GM21528 (cell line): ENCODE measurements around the gene TCF7.
A peak's percentile ranks its signal among the peaks of the same experiment; 100 is the strongest.

Source experiments
- ATAC-seq: cut with Tn5 transposase; IDR thresholded peaks from one replicate; pipeline ENCODE4 v1.9.1; 2021; ENCODE audit warnings: mild to moderate bottlenecking, moderate library complexity; ENCODE audit not compliant: unreplicated experiment, low FRiP score

TCF7 gene

DNA sequence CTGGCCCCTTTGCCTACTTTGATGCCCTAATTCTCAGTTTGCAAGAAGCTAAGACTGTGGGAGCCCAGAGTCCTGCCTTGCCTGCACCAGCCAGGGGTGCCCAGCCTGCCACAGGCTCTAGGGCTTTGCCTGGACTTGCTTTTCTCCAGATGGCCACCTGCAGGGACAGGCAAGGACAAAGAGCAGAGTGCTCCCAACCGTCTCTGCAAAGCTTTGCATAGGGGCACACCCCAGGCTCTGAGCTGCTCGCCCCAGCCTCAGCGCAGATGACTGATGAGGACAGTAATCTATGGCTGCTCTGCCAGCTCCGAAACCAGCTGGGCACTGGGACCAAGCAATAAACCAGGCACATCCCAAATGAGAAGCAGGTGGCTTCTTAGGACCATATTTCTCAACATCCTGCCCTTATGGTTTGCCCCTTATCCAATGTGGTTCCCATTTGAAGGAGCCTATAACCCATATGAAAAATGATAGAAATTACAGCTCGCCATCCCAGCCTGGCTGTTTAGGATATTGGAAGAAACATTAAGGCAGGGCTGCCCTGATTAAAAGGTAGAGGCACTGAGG is 25.4 kb upstream of the TCF7 start:
- ATAC-seq: no peak

DNA sequence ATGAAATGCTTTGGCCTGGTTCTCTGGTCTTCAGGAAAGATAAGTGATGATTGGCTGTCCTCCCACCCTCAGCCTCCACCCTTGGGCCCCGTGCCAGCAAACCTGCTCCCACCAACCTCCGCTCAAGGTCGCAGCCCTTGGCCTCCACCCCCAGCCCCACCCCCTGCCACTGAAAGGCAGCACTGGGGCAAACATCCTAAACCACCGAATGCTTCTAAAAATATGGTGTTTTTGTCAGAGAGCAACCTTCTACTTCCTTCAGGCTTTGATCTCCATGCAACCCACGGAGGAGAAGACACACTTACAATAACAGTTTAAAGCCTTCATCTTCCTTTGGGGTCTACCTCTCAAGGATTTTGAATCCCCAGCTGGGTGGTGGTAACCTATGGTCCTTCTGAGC is 24.0 kb upstream of the TCF7 start:
- ATAC-seq: no peak

DNA sequence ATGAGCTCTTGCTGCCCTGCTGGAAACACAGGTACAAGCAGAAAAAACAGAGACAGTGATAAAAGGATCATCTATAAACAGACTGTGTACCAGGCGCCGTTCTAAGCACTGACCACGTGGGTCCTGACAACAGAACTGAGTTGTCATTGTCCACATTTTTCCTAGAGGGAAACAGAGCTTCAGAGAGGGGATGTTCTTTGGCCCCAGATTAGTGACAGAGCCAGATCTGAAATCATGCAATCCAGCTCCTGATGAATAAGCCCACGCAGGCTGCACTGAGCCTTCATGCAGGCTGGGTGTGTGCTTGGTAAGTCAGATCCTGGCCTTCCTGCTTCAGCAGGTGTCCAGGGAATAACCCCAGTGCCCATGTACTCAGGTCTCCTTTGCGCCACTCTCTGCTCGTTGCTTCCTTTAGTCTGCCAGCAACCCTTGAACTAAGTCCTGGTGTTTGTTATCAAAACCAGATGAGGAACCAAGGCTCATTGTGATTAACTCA is 22.8 kb upstream of the TCF7 start:
- ATAC-seq: no peak

DNA sequence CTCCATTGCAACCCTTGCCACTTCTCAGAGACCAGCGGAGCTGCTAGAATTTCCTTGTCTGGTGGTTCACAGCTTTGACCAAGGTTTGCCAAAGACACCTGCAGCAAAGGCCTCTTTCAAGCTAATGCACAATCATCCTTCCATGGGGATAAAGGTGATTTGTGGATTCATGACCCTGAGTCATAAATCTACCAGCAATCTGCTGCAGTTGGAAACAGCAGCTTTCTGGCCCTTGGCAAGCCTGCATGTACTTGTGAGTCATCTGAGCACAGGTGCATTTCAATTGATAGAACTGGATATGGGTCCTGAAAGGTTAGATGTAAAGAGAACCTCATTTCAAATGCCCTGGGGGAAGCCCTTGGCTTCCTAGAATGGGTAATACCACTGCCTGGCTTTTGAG is 21.6 kb upstream of the TCF7 start:
- ATAC-seq: no peak

DNA sequence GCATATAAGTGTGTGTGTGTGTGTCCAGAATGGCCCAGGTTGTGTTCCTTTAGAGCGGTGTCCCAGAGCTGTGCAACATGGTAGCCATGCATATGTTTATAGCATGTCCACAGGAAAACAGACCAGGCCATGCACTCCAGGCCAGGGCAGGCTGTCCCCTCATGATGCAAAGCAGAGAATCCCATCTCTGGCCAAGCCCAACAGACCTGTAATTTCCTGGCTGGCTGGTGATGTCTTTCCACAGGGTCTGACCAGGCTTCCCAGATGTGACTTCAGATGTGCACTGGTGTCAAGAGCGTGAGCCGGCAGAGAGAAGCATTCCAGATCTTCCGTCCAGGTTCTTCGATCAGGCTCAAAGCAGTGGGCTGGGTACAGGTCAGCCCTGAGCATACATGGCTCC is 21.1 kb upstream of the TCF7 start:
- ATAC-seq: no peak

DNA sequence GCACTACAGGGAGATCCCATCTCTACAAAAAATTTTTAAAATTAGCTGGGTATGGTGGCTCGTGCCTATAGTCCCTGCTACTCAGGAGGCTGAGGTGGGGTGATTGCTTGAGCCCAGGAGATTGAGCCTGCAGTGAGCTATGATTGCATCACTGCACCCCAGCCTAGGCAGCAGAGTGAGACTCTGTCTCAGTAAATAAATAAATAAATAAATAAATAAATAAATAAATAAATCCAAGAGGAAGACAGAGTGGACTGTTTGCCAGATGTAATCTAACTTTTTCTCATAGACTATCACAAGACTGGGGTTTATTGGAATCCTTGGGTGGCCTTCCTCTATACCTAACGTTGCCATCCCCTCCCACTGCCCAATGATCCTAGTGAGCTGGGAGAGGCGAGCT is 19.2 kb upstream of the TCF7 start:
- ATAC-seq: no peak

DNA sequence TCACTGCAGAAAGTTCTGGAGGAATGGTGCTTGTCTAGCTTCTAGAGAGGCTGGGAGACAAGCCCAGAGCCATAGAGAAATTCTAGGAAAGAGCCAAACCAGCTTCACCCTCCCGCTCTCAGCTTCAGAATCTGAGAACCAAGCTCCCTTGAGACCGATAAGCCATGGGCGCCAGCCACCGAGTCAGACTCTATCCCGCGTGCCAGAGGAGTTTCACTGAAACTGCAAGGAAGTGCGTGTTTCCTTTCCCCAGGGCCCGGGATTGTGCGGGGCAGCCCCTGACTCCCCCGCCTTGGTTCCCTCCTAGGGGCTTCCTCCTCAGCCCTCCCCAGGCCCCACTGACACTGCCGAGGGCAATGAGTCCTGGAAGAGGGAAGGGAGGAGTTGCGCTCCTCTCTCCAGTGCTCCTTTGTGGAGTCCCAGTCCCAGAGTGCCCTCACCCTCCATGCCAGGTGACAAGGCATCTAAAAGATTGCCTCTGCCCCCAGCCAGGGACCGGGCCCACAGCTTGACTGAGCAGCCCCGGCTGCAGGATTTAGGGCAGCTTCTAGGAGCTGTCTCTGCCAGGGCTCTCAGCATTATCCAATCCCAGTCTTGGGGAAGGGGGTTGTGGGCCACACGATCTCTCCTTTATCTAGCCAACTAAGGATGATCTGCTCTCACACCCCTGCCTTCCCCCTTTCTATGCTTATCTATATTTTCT is 18.4 kb upstream of the TCF7 start:
- ATAC-seq: no peak

DNA sequence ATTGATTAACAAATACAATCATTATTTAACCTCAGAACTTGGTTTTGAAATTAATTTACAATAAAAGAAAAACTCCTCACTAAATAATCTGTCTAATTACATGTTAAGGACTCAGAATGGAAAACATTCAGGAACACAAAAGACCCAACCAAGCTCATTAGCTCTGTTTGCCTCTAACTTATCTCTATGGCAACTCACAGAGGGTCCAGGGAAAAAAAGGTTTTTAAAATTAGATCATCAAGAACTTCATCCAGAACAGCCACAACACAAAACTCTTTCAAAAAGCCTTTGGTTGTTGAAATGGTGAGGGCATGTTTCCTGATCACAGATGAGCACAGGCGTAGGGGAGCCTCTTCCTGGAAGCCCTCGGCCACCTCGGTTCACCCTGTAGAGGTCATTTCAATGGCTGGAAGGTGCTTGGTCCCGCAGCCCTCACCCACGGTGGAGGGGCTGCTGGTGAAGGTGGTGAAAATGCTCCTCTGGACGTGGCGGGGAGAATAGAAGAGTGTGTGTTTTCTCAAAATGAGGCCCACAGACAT is 17.2 kb upstream of the TCF7 start:
- ATAC-seq: no peak

DNA sequence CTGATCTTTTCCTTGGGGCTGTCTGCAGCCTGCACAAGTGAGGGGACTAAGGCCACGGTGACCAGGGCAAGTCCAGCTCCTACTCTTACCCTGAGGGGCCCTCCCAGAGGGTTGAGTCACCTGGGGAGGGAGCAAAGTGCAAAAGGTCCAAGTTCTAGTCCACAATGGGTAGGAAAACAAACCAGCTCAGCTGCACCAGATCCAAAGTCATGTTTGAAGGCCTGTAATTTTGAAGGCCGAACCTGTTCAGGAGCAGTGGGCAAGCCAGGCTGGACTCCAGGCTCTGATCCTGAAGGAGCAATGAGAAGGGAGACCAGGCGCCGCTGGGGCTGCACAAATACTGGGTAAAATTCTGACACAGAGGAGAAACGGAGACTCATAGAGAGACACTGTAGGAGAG is 15.8 kb upstream of the TCF7 start:
- ATAC-seq: no peak

DNA sequence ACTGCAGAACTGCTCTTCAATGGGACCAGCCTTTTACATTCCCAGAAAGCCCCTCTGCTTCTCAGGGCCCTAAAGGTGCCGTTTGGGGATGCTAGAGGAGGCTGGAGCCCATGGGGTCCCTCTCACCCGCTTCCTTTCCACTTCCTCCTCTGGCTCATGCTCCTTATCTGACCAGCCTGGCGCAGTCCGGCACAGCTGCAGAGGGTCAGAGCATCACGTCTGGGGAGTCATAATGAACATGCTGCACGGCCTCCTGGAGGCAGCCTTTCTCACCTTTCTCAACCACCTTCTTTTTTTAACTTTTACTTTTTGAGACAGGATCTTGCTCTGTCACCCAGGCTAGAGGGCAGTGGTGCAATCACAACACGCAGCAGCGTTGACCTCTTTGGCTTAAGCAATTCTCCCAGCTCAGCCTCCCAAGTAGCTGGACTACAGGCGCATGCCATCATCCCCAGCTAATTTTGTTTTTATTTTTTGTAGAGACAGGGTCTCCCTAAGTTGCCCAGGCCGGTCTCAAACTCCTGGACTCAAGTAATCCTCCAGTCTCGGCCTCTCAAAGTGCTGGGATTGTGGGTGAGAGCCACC is 15.1 kb upstream of the TCF7 start:
- no peak for ATAC-seq

DNA sequence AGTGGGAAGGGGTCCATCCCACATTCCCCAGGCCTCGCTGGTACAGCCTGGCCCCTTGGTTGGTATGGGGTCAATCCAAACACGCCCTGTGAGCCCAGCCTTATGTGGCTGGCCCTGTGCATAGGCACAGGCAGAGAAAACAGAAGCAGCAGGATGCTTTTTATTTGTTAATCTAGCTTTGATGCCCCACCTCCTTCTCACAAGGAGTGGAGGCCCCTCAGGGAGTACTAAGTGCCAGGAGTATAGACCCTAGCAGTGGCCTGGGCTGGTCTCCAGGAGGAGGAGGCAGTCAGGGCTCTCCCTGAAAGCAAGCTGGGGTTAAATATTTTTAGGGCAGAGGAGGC is 14.6 kb upstream of the TCF7 start:
- ATAC-seq: peak; percentile 1

DNA sequence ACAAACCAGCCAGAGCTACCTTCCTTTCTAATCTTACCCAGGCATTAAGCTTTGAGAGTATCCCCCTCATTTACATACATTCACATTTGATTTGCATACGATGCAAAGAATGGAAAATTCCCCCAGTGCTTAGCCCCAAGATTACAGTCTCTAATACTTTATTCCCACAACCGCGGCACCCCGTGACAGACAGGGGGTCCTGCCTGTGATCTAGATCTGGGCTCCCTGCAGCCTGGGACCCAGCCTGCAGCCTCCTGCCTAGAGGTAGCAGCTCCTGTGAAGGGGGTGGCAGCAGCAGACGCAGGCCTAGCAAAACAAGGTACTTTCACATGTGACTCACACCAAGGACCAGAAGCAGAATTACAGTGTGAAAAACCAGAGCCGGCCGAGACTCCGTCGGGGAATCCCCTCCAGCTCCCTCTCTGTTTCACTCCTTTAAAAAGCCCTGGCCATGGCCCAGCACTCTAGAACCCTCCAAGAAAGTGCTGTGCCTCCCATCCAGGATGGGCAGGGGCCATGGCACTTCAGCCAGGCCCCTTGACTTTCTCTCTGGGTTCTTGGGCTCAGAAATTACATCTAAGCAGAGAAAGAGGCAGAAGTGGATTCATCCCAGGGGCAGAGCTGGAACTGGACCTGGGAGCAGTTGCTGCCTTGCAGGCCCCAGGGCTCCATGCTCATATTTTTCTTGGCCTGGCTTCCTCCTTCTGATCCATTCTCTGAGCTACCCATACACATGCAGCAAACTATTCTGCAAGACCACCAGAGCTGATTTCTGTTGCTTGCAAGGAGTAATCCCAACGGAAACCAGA is 14.0 kb upstream of the TCF7 start:
- ATAC-seq: peak; percentile 85

DNA sequence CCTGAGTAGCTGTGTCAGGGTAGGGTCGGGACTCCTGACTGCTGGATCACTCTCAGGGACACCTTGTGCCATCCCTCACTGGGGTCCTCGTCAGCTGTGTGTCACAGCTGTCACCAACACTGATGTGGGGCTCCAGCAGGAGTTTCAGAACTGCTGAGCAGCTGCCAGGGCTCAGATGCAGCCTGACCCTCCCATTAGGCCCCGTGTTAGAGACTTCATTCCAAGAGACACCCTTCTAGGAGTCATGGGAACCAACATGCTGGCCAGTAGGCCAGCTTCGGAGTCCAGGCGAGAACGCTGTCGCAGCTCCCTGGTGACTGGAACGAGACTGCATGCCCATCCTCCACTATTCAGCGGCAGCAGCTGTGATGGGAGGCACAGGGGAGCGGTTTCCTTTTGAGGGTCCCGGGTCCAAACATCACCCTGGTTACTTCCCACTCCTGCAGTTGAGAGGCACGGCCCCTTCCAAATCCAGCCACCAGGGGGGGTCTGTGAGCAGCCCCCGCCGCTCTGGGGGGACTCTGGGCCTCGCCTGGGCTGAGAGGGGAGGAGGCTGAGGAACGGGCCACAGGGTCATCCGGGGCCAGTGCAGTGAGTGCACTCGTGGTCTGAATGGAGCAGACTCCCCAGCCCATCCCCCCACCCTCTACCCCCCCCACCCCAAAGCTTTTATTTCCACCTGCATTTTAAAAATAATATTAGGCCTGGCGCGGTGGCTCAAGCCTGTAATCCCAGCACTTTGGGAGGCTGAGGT is 12.6 kb upstream of the TCF7 start:
- no peak for ATAC-seq

DNA sequence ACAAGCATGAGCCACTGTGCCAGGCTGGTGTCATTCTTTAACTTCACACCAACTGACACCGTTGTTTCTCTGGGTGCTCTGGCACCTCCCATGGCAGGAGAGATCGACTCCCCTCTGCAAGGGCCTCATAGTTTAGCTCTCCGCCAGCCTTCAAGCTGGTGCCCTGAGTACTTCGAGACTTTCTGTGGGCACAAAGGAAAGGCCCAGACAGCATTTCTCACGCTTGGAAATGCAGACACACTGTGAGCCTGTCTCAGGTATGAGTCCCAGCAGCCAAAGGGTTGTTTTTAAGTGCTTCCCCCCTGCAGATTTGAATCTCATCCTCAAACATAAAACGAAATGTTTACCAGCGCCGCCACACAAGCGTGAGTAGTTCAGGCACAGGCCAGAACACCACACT is 11.1 kb upstream of the TCF7 start:
- no peak for ATAC-seq

DNA sequence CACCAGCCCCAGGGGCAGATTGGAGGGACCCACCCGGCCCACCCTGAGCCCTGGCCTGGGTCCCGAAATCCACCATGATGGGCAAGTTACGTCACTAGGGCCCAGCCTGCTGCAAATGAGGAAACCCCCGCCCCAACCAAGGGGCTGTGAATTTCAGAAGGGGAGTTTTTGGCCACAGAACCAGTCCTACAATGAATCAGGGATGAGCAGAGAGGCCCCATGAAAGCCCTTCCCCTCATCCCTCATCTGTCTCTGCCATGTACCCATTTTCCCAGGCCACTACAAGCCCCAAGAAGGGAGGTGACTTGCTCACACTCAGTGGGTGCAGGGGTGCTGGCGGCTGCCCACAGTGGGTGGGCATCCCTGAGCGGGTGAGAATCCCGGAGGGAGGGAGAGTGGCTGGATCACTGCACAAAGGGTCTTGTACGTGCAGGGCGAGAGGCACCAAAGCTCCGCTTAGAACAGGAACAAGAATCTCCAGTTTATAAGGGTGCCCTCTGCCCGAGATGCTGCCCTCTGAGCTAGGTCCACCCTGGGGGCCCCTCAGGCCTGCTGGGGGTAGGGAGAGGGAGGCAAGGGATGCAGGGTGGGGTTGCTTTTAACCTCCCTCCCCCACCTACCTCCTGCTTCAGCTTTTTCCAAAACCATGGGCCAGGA is 10.4 kb upstream of the TCF7 start:
- ATAC-seq: no peak

DNA sequence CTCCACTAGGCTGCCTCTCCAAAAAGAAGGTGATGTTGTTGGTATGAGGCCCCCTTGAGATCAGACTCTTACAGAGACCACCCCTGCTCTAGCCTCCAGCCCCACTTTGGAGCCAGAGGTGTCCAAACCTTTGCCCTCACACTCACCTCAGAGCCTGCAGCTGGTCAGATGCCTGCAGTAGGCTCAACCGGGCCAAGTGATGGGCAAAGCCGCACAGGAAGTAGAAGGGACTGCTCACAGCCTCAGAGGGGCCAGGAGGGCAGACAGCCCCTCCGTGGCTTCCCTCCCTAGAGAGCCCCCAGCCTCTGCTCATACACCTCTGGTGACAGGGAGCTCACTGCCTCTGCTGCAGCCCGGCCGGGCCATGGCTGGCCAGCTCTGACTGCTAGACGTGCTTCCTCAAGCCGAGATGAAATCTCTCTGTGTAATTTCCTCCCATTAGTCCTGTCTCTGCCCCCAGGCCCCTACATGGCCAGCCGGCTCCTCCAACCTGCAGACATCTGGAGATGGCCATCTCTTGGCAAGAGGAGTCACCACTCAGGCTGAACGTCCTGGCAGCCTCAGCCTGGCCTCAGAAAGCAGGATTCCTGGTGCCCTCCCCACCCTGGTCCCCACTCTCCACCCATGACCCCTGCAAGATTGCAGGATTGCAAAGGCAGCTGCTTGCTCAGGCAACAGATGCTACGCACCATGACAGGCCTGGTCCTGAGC is 7.3 kb upstream of the TCF7 start:
- no peak for ATAC-seq

DNA sequence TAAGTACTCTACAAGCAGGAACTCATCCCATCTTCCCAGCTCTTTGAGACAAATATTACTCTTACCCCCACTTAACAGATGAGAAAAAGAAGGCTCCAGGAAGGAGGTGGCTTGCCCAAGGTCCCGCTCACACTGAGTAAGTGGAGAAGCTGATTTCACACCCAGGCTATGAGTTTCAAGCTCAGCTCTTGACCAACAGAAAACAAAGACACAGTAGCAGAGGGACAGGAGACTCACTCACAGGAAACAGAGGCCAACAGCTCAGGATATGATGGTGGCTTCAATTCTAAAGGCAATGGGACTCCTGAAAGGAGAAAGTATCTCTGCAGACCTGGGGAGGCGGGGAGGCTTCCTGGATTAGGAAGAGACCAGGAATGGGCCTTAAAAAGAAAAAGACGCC is 6.7 kb upstream of the TCF7 start:
- ATAC-seq: no peak

DNA sequence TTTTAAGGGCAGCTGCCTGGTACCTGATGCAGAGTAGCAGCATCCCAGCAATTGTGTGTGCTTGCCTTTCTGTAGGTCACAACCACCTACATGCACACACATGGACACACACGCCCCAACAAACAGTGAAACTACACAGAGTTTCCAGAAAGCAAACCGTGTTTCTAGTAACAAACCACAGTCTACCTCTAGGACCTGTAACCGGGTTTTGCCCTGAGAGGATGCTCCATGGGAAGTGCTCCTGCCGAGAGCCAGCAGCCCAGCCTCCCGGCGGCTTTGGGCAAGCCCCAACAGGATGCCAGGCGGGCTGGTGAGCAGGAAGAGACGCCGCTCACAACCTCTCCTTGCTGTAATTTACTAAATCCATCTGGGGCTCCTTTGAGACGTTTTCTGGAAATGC is 4.1 kb upstream of the TCF7 start:
- no peak for ATAC-seq
